ENCODE data around the gene ART3. TPM values are rescaled to one million over a fixed set of nuclear protein-coding genes. Genes with fewer than 3 reads are reported as not detected.

ART3 gene
- polyA plus RNA-seq, 4 donors, result 0.19 to 0.81 (median 0.60) TPM; not detected in 1

GRCh38 chr4:76144546-76144945 is 70.0 kb downstream of the ART3 start:
- no peak overlapping the region for H3K27ac ChIP-seq (ENCODE audit: low read depth in 1 of 3, low read length in 2 of 3)
- H3K27me3 ChIP-seq (ENCODE audit: control insufficient read depth in 3 of 3, insufficient read depth in 3 of 3, low read length in 3 of 3), result no peaks in the 10 kb centered on the region
- H3K9me3 ChIP-seq (ENCODE audit: control insufficient read depth in 2 of 2, insufficient read depth in 1 of 2, low read depth in 1 of 2, low read length in 1 of 2), result no peaks in the 10 kb centered on the region
- FAIRE-seq (no peak), DNase-seq (no peak)
- H3K36me3 ChIP-seq (ENCODE audit: control insufficient read depth in 3 of 3, insufficient read depth in 2 of 3, low read depth in 1 of 3, low read length in 3 of 3), result peaks cover 3 to 8% (median 4%) of the 10 kb centered on the region in 3 donors
- no peak overlapping the region for H3K4me3 ChIP-seq (ENCODE audit: low read depth in 1 of 3, low read length in 3 of 3)
- peaks cover 0 to 1% (median 0%) of the 10 kb centered on the region in 3 donors for H3K4me1 ChIP-seq (ENCODE audit: control insufficient read depth in 3 of 3, insufficient read depth in 2 of 3, low read depth in 1 of 3, low read length in 2 of 3)

DNA sequence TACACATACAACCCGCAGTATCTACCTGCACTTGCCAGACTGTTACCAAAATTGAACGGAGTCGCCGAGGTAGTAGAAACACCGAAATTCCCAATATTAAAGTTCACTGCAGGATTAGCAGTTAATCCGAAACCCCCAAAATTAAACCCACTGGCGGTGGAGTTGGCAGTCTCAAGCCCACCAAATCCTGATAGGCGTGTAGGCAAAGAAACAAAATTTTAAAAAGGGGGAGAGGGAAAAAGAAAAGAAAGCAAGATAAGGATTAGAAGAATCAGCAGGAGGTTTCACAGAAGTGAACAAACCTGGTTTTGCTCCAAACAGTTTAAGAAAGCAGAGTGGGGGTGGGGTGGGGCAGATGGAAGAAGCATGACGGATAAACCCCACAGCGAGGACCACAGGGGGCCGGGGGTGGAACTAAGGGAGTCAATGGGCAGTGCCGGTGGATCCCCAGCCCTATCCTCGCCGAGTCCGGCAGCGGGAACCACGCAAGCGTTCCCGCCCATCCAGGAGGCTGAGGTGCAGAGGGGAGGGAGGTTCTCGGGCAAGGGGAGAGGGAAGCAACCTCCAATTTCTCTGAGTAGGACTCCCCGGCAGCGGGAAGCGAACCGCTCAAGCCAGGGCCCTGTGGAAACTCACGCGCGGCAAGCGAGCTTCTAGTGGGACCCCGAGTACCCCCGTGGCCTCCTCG is 73.1 kb downstream of the ART3 start:
- H3K27me3 ChIP-seq (ENCODE audit: control insufficient read depth in 3 of 3, insufficient read depth in 3 of 3, low read length in 3 of 3), result no peaks in the 10 kb centered on the region
- H3K4me1 ChIP-seq (ENCODE audit: control insufficient read depth in 3 of 3, insufficient read depth in 2 of 3, low read depth in 1 of 3, low read length in 2 of 3), result peaks cover 0 to 2% (median 0%) of the 10 kb centered on the region in 3 donors
- H3K4me3 ChIP-seq (ENCODE audit: low read depth in 1 of 3, low read length in 3 of 3), result peak overlapping the region; percentile 79 to 93 (median 91)
- H3K9me3 ChIP-seq (ENCODE audit: control insufficient read depth in 2 of 2, insufficient read depth in 1 of 2, low read depth in 1 of 2, low read length in 1 of 2), result no peaks in the 10 kb centered on the region
- DNase-seq (peak in 1 of 2 donors; percentile 66), FAIRE-seq (no peak)
- H3K27ac ChIP-seq (ENCODE audit: low read depth in 1 of 3, low read length in 2 of 3), result peak overlapping the region; percentile 75 to 96 (median 95)
- WGBS, 3 donors, result 0 to 1% (median 1%) methylated on average over 29 to 31 of the region's 31 CpGs
- peaks cover 0 to 4% (median 0%) of the 10 kb centered on the region in 3 donors for H3K36me3 ChIP-seq (ENCODE audit: control insufficient read depth in 3 of 3, insufficient read depth in 2 of 3, low read depth in 1 of 3, low read length in 3 of 3)

DNA sequence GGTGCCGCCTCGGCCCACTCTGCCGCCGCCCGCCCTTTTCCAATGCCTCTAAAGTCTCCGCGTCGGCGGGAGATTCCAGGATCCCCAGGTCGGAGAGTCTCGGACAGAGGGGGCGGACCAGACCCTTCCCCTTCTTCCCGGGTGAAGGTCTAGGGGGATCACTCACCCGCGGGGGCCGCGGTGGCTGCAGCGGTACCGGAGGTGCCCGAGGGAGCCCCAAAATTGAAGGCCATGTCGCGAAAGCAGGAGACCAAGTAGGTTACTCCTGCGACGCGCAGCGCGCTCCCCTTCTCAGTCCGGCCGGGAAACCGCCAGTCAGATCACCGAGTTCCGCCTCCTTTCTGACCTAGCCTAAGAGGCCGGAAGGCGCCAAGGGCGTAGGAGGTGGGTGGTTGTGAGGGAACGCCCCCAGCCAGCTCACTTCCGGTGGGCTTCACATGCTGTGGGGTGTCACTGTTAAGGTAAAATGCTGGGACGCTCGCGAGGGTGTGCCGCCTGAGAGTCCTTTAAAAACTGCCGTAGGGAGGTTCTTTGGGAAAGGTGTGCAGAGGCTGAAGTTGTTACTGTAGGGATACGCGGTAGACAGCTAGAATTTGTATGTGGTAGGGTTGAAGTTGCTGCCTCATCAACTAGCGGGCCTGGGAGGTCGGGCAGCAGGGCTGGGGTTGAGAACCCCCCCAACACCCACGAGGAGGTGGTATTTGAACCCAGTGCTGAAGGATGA is 73.8 kb downstream of the ART3 start, which contains the start of gene NUP54:
Gene NUP54 (minus strand): TSS at position 256 of the 724 bp plus-strand sequence. CDS start 23 bp downstream, at position 233.
- H3K9me3 ChIP-seq (ENCODE audit: control insufficient read depth in 2 of 2, insufficient read depth in 1 of 2, low read depth in 1 of 2, low read length in 1 of 2), result no peaks in the 10 kb centered on the region
- 0% methylated on average over 43 to 47 of the region's 47 CpGs for WGBS, 3 donors
- FAIRE-seq (no peak), DNase-seq (peak; percentile 96 to 98)
- H3K4me3 ChIP-seq (ENCODE audit: low read depth in 1 of 3, low read length in 3 of 3), result peak within 1 kb of the TSS; percentile 79 to 93 (median 91)
- H3K36me3 ChIP-seq (ENCODE audit: control insufficient read depth in 3 of 3, insufficient read depth in 2 of 3, low read depth in 1 of 3, low read length in 3 of 3), result peaks cover 0 to 4% (median 0%) of the 10 kb centered on the region in 3 donors
- H3K27me3 ChIP-seq (ENCODE audit: control insufficient read depth in 3 of 3, insufficient read depth in 3 of 3, low read length in 3 of 3), result no peaks in the 10 kb centered on the region
- H3K27ac ChIP-seq (ENCODE audit: low read depth in 1 of 3, low read length in 2 of 3), result peak within 1 kb of the TSS; percentile 75 to 96 (median 95)
- peaks cover 0 to 2% (median 0%) of the 10 kb centered on the region in 3 donors for H3K4me1 ChIP-seq (ENCODE audit: control insufficient read depth in 3 of 3, insufficient read depth in 2 of 3, low read depth in 1 of 3, low read length in 2 of 3)

DNA sequence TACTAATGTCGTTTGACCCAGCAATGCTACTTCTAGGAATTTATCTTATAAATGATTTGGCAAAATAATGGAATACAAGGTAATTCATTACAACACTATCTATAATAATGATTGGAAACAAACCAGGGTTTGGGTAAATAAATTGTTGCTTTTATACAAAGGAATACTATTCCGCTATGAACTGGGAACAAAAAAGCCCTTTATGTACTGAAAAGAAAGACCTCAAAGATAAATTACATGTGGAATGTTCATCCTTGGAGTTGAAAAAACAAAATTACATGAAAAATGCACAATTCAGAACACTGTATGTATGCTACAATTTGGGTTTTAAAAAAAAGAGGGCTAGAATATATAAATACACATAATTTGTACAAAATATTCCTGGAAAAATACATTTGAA is 78.8 kb downstream of the ART3 start:
- Histone ChIP-seq H3K36me3 (ENCODE audit: control insufficient read depth in 3 of 3, insufficient read depth in 2 of 3, low read depth in 1 of 3, low read length in 3 of 3) (peaks cover 0 to 3% (median 0%) of the 10 kb centered on the region in 3 donors), H3K27me3 (ENCODE audit: control insufficient read depth in 3 of 3, insufficient read depth in 3 of 3, low read length in 3 of 3) (no peaks in the 10 kb centered on the region), H3K27ac (ENCODE audit: low read depth in 1 of 3, low read length in 2 of 3) (no peak overlapping the region), H3K4me3 (ENCODE audit: low read depth in 1 of 3, low read length in 3 of 3) (no peak overlapping the region), H3K4me1 (ENCODE audit: control insufficient read depth in 3 of 3, insufficient read depth in 2 of 3, low read depth in 1 of 3, low read length in 2 of 3) (peaks cover 0 to 2% (median 0%) of the 10 kb centered on the region in 3 donors), H3K9me3 (ENCODE audit: control insufficient read depth in 2 of 2, insufficient read depth in 1 of 2, low read depth in 1 of 2, low read length in 1 of 2) (no peaks in the 10 kb centered on the region)
- DNase-seq, result no peak
- WGBS, 3 donors, result 82 to 87% (median 85%) methylated on average over 2 of the region's 2 CpGs
- no peak for FAIRE-seq

DNA sequence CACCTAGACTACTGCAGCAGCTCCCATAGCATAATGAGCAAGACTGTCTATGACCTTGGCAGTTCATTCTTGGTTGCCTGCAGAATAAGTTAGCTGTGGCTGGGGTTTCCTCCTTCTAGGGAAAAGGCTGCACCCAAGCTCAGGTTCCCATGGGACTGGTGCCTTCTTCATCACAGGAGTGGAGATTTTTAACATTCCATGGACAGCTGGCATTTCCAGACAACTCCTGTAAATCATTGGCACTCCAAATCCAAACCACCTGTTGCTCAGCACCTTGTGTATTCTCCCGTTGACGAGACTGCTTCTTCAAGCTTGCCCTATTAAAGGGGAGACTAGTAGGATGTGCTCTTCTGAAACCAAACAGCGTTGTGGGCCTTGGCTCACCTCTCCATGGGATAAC is 81.5 kb downstream of the ART3 start:
- Histone ChIP-seq H3K4me1 (ENCODE audit: control insufficient read depth in 3 of 3, insufficient read depth in 2 of 3, low read depth in 1 of 3, low read length in 2 of 3) (no peaks in the 10 kb centered on the region), H3K36me3 (ENCODE audit: control insufficient read depth in 3 of 3, insufficient read depth in 2 of 3, low read depth in 1 of 3, low read length in 3 of 3) (peaks cover 0 to 7% (median 3%) of the 10 kb centered on the region in 3 donors), H3K27ac (ENCODE audit: low read depth in 1 of 3, low read length in 2 of 3) (no peak overlapping the region), H3K4me3 (ENCODE audit: low read depth in 1 of 3, low read length in 3 of 3) (no peak overlapping the region), H3K27me3 (ENCODE audit: control insufficient read depth in 3 of 3, insufficient read depth in 3 of 3, low read length in 3 of 3) (no peaks in the 10 kb centered on the region), H3K9me3 (ENCODE audit: control insufficient read depth in 2 of 2, insufficient read depth in 1 of 2, low read depth in 1 of 2, low read length in 1 of 2) (no peaks in the 10 kb centered on the region)
- WGBS, 3 donors, result 74 to 95% (median 88%) methylated on average over 3 of the region's 3 CpGs
- FAIRE-seq (no peak), DNase-seq (no peak)

DNA sequence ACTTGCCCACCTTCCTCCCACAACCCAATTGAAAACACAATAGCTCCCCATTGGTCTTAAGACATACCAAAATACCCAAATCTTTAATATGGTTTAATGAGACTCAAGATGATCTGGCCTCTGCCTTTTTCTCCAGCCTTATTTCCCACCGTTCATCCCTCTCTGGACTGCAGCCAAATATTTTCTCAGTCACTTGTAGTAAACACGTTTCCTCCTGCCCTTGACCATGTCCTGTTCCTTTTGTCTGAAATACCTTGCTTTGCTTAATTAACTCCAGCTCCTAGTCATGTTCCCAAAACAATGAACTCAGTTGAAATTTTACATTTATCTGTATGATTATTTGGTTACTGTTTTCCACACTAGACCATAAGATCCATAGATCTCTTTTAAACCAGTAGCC is 82.1 kb downstream of the ART3 start:
- H3K9me3 ChIP-seq (ENCODE audit: control insufficient read depth in 2 of 2, insufficient read depth in 1 of 2, low read depth in 1 of 2, low read length in 1 of 2), result no peaks in the 10 kb centered on the region
- FAIRE-seq (no peak), DNase-seq (no peak)
- 15 to 22% (median 15%) methylated on average over 2 of the region's 2 CpGs for WGBS, 3 donors
- H3K4me1 ChIP-seq (ENCODE audit: control insufficient read depth in 3 of 3, insufficient read depth in 2 of 3, low read depth in 1 of 3, low read length in 2 of 3), result no peaks in the 10 kb centered on the region
- H3K36me3 ChIP-seq (ENCODE audit: control insufficient read depth in 3 of 3, insufficient read depth in 2 of 3, low read depth in 1 of 3, low read length in 3 of 3), result peaks cover 3 to 11% (median 5%) of the 10 kb centered on the region in 3 donors
- no peaks in the 10 kb centered on the region for H3K27me3 ChIP-seq (ENCODE audit: control insufficient read depth in 3 of 3, insufficient read depth in 3 of 3, low read length in 3 of 3)
- H3K27ac ChIP-seq (ENCODE audit: low read depth in 1 of 3, low read length in 2 of 3), result no peak overlapping the region
- no peak overlapping the region for H3K4me3 ChIP-seq (ENCODE audit: low read depth in 1 of 3, low read length in 3 of 3)

GRCh38 chr4:76160355-76160754 is 85.8 kb downstream of the ART3 start:
- Histone ChIP-seq H3K4me3 (ENCODE audit: low read depth in 1 of 3, low read length in 3 of 3) (no peak overlapping the region), H3K9me3 (ENCODE audit: control insufficient read depth in 2 of 2, insufficient read depth in 1 of 2, low read depth in 1 of 2, low read length in 1 of 2) (no peaks in the 10 kb centered on the region), H3K27me3 (ENCODE audit: control insufficient read depth in 3 of 3, insufficient read depth in 3 of 3, low read length in 3 of 3) (no peaks in the 10 kb centered on the region), H3K4me1 (ENCODE audit: control insufficient read depth in 3 of 3, insufficient read depth in 2 of 3, low read depth in 1 of 3, low read length in 2 of 3) (no peaks in the 10 kb centered on the region), H3K36me3 (ENCODE audit: control insufficient read depth in 3 of 3, insufficient read depth in 2 of 3, low read depth in 1 of 3, low read length in 3 of 3) (peaks cover 9 to 22% (median 12%) of the 10 kb centered on the region in 3 donors), H3K27ac (ENCODE audit: low read depth in 1 of 3, low read length in 2 of 3) (no peak overlapping the region)
- FAIRE-seq, result no peak
- DNase-seq, result no peak
- WGBS, 3 donors, result 21 to 75% (median 58%) methylated on average over 2 of the region's 2 CpGs
